Sigmoid colon (tissue), 7 donors: ENCODE measurements around the gene SURF4. TPM values are rescaled to one million over a fixed set of nuclear protein-coding genes. Genes with fewer than 3 reads are reported as not detected.

Experiments used
- DNase-seq: peaks from one replicate; pipeline ENCODE4 v3.0.0-alpha.2; 2019
- H3K27ac ChIP-seq, 4 donors: fragments of 200-600 bp; sonication (generic); one replicate each; pipeline ENCODE4 v1.5.1; 2016 to 2019; ENCODE audit warnings: mild to moderate bottlenecking in 1 of 4
- H3K27me3 ChIP-seq, 3 donors: fragments of 200-600 bp; sonication (generic); one replicate each; pipeline ENCODE4 v1.5.1; 2019; ENCODE audit warnings: mild to moderate bottlenecking in 1 of 3
- H3K36me3 ChIP-seq, 4 donors: fragments of 200-600 bp; sonication (generic); one replicate each; pipeline ENCODE4 v1.5.1; 2016 to 2019
- H3K4me1 ChIP-seq, 4 donors: fragments of 200-600 bp; sonication (generic); one replicate each; pipeline ENCODE4 v1.5.1; 2017 to 2019
- H3K4me3 ChIP-seq, 4 donors: fragments of 200-600 bp; sonication (generic); one replicate each; pipeline ENCODE4 v1.5.1; 2017 to 2019; ENCODE audit warnings: mild to moderate bottlenecking in 2 of 4, moderate library complexity in 1 of 4
- H3K9me3 ChIP-seq, 4 donors: fragments of 200-600 bp in 3 of 4; sonication (generic) in 3 of 4; one replicate each; pipeline versions ENCODE4 v1.5.1 to v1.6.1; 2013 to 2019
- CTCF ChIP-seq, 4 experiments: fragments of 450-650 bp in 3 of 4; fragments of 200-600 bp in 1 of 4; IDR thresholded peaks; one replicate each; pipeline ENCODE4 v1.5.1; 2016 to 2019; ENCODE audit warnings: antibody characterized with exemption in 4 of 4, mild to moderate bottlenecking in 3 of 4, moderate library complexity in 2 of 4
- EP300 ChIP-seq, 4 donors: sonication (generic); formaldehyde crosslinking; IDR thresholded peaks; one replicate each; pipeline ENCODE4 v1.6.1; 2017; ENCODE audit warnings: antibody characterized with exemption in 4 of 4
- POLR2A ChIP-seq, 2 donors: fragments of 450-650 bp; IDR thresholded peaks; one replicate each; pipeline ENCODE4 v1.6.1; 2016; ENCODE audit warnings: antibody characterized with exemption in 2 of 2, mild to moderate bottlenecking in 2 of 2, moderate library complexity in 2 of 2
- POLR2AphosphoS5 ChIP-seq, 4 donors: sonication (generic); formaldehyde crosslinking; IDR thresholded peaks; one replicate each; pipeline ENCODE4 v1.6.1; 2017; ENCODE audit warnings: antibody characterized with exemption in 4 of 4
- WGBS, 2 donors: extraction: QIAGEN DNeasy Blood & Tissue Kit; methylation state at CpG; one replicate each; pipeline ENCODE4 v1.1.7; 2013; 5-methylcytosine and 5-hydroxymethylcytosine counted together
- intact Hi-C: fragments of 100-400 bp; cut with DNase I; formaldehyde crosslinking; loops from one replicate; pipeline ENCODE4 v1.15.1; 2023
- polyA plus RNA-seq, 3 donors: library from polyadenylated mRNA; stranded (reverse); fragments of 200-250 nt; gene quantifications; one replicate each; pipeline ENCODE4 v1.2.3, GENCODE V29; 2013
- total RNA-seq, 4 donors: library from RNA; depleted of rRNA; stranded (reverse); fragments of >200 nt; gene quantifications; one replicate each; pipeline ENCODE4 v1.1.0, GENCODE V29; 2016
- donor health status: healthy with polysubstance abuse.
- donor health status: Bipolar disorder and iron deficiency.
- donor health status: healthy.

Gene SURF4
- total RNA-seq (10 to 100 TPM; 73.4 to 88.8 (median 84.3) TPM), polyA plus RNA-seq (100 to 1,000 TPM in 1 of 3 donors, 10 to 100 TPM in 2; 17.4 to 190 (median 31.2) TPM)

- intact Hi-C loops, result loop anchor here (1.0 to 5.0 kb wide), 5 partner anchors 20 to 83 kb away; partner anchors contain the start of genes CACFD1, MED22, REXO4 and RPL7A
- TF ChIP-seq POLR2A (IDR thresholded peaks at IDR 0.05), result no peak
- no peak for TF ChIP-seq EP300 (IDR thresholded peaks at IDR 0.05)
- peak in 1 of 4 experiments; percentile 14 for TF ChIP-seq CTCF (IDR thresholded peaks at IDR 0.05)
- peak; percentile 48 to 83 (median 75) for TF ChIP-seq POLR2AphosphoS5 (IDR thresholded peaks at IDR 0.05)
- 1% methylated on average over 120 of the region's 120 CpGs for WGBS, 2 donors
Measured at GRCh38 chr9:133375724-133376654, at the start of gene SURF4, which contains the start of gene STKLD1. Gene SURF4, minus strand, starts transcription at chr9:133376060. Its CDS starts 91 bp downstream, at chr9:133375969. Gene STKLD1, plus strand, starts transcription at chr9:133376366. Its CDS starts 108 bp downstream, at chr9:133376474.

GRCh38 chr9:133425049-133425632 is 49.3 kb upstream of the SURF4 start:
- Histone ChIP-seq H3K4me3 (no peak overlapping the region), H3K4me1 (peaks cover 0 to 18% (median 16%) of the 10 kb centered on the region in 4 donors), H3K27ac (no peak overlapping the region), H3K36me3 (no peaks in the 10 kb centered on the region), H3K9me3 (no peaks in the 10 kb centered on the region), H3K27me3 (peaks cover 11 to 63% (median 27%) of the 10 kb centered on the region in 3 donors)
- TF ChIP-seq CTCF (IDR thresholded peaks at IDR 0.05) (no peak), EP300 (IDR thresholded peaks at IDR 0.05) (no peak), POLR2A (IDR thresholded peaks at IDR 0.05) (no peak), POLR2AphosphoS5 (IDR thresholded peaks at IDR 0.05) (no peak)
- intact Hi-C loops, result no loop called here
- DNase-seq, result no peak
- 92 to 93% methylated on average over 22 of the region's 22 CpGs for WGBS, 2 donors

More at GRCh38 chr9:133375724-133376654, at the start of gene SURF4, which contains the start of gene STKLD1:
- peak within 1 kb of the TSS; percentile 93 to 99 (median 94) for H3K27ac ChIP-seq
- peak; percentile 97 for DNase-seq
- H3K9me3 ChIP-seq, result no peaks in the 10 kb centered on the region
- peaks cover 0 to 13% (median 0%) of the 10 kb centered on the region in 4 donors for H3K36me3 ChIP-seq
- H3K4me1 ChIP-seq, result peaks cover 0 to 54% (median 46%) of the 10 kb centered on the region in 4 donors
- H3K27me3 ChIP-seq, result no peaks in the 10 kb centered on the region
- H3K4me3 ChIP-seq, result peak within 1 kb of the TSS; percentile 80 to 99 (median 88)

- no peak overlapping the region for H3K27ac ChIP-seq
- H3K36me3 ChIP-seq, result no peaks in the 10 kb centered on the region
- H3K4me3 ChIP-seq, result no peak overlapping the region
- no peak for DNase-seq
- no peaks in the 10 kb centered on the region for H3K9me3 ChIP-seq
- 94 to 95% methylated on average over 12 of the region's 12 CpGs for WGBS, 2 donors
- intact Hi-C loops, result no loop called here
- peaks cover 0 to 11% (median 10%) of the 10 kb centered on the region in 4 donors for H3K4me1 ChIP-seq
- peaks cover 11 to 55% (median 18%) of the 10 kb centered on the region in 3 donors for H3K27me3 ChIP-seq
- TF ChIP-seq CTCF (IDR thresholded peaks at IDR 0.05) (no peak), POLR2AphosphoS5 (IDR thresholded peaks at IDR 0.05) (no peak), EP300 (IDR thresholded peaks at IDR 0.05) (no peak), POLR2A (IDR thresholded peaks at IDR 0.05) (no peak)
Measured at GRCh38 chr9:133424187-133424586, 48.3 kb upstream of the SURF4 start.

GRCh38 chr9:133423216-133423615 is 47.4 kb upstream of the SURF4 start:
- Histone ChIP-seq H3K4me1 (peaks cover 0 to 9% (median 6%) of the 10 kb centered on the region in 4 donors), H3K9me3 (no peaks in the 10 kb centered on the region), H3K36me3 (no peaks in the 10 kb centered on the region), H3K27me3 (peaks cover 4 to 46% (median 9%) of the 10 kb centered on the region in 3 donors), H3K27ac (no peak overlapping the region), H3K4me3 (no peak overlapping the region)
- TF ChIP-seq EP300 (IDR thresholded peaks at IDR 0.05) (no peak), POLR2AphosphoS5 (IDR thresholded peaks at IDR 0.05) (no peak), POLR2A (IDR thresholded peaks at IDR 0.05) (no peak), CTCF (IDR thresholded peaks at IDR 0.05) (no peak)
- no peak for DNase-seq
- intact Hi-C loops, result no loop called here
- WGBS, 2 donors, result 75 to 78% methylated on average over 3 of the region's 3 CpGs
